Fibroblast of upper back skin (primary cell): Measurements from ENCODE around the gene B4GALT4.
A peak's percentile ranks its signal among the peaks of the same experiment; 100 is the strongest.

ENCODE experiments used
- DNase-seq: peaks from one replicate; pipeline ENCODE4 v3.0.0-alpha.2; 2013

The B4GALT4 gene

DNA sequence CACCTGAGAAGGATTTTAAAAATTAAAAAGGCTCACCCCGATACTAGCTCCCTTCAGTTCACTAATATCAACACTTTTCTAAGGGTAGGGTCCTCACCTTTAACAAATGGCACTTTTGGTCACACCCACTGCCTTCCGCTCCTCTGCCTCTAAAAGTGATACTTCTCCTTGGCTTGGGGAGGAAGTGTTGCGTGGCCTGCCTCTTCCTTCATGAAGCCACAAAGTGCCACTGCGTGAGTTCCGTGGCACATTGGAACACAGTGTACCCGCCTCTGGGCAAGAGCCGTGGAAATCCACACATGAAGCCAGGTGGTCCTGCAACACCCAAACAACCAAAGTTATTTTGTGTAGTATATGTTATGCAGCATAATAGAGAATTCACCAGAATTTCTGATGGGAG is 3.9 kb downstream of the B4GALT4 start:
- no peak for DNase-seq

DNA sequence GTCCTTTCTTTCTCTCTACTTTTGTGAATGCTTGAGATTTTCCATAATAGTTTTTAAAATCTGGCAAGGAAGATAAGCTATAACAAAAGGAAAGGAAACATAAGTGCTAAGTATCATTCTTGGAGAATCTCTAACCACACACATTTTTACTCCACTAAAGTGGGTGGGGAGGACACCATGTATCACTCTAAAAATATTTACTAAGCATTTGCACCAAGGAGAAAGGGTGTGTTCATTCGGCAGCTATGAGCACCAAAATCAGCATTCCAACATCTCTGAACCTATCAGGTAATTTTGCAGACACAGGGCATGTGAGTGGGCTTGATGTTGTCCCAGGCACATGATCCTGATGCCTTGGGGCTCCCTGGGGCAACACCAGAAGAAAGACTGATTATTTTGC is 5.5 kb downstream of the B4GALT4 start:
- DNase-seq: peak; percentile 77

DNA sequence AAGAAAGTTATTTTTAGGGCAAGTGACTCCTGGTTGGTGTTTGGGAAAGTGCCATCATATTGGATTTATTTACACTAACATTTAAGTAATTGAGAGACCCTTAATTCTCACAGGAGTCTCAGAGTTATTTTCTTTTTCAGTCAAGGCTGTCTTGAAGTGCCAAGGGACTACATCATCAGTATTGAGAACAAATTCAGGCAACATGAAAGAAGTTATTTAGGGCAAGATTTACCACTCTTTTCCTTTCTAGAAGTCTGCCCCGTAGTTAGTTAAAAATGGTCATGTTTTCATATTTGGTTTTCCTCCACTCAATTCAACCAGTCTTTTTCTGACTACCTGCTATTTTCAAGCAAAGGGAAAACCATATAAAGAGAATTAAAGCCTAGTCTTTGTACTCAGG is 6.1 kb downstream of the B4GALT4 start:
- DNase-seq: no peak

DNA sequence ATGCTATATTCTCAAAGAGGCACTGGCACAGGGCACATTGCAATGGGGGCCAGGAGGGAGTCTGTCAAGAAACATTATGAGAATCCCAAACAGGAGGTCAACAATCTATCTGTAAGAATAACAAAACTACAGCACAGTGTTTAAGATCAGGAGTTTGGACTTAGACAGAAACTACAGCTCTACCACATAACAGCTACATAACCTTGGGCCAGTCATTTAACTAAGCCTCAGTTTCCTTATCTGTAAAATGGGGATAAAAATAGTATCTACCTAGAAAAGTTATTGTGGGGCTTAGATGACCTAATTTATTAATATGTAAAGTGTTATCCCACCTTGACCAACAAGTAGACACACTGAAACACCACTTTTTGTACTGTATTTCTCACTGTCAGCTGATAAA is 9.9 kb downstream of the B4GALT4 start:
- no peak for DNase-seq

DNA sequence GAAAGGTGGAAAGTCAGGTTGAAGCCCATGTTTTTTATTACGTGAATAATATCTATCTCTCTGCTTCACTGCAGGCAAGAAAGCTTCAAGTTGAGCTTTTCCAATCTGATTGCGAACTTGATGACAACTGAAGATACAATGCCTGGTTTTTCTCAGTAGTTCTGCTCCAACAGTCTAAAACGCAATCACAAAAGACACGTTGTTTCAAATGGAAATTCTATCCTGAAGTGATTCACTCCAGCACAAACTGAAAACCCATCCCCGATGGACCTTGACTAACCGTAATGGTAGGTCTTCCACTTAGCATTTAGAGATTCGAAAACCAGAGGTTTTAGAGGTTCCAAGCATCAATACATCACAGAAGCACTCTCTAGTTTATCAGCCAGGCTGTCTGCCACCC is 10.6 kb downstream of the B4GALT4 start:
- DNase-seq: no peak

DNA sequence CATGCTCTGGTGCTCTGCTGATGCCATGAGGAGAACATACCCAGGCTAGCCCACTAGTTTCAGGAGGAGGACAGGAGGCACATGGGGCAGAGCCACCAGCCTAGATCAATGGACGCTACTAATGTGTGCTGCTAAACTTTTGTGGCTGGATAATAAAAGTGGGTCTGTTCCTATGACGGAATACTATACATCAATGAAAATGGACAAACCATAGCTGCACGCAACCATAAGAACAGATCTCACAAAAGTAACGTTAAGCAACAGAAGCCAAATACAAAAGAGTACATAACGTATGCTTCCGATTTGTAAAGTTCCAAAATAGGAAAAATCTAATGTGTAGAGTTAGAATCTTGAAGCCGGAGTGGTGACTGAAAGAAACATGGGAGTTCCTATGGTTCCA is 11.5 kb downstream of the B4GALT4 start:
- DNase-seq: no peak

DNA sequence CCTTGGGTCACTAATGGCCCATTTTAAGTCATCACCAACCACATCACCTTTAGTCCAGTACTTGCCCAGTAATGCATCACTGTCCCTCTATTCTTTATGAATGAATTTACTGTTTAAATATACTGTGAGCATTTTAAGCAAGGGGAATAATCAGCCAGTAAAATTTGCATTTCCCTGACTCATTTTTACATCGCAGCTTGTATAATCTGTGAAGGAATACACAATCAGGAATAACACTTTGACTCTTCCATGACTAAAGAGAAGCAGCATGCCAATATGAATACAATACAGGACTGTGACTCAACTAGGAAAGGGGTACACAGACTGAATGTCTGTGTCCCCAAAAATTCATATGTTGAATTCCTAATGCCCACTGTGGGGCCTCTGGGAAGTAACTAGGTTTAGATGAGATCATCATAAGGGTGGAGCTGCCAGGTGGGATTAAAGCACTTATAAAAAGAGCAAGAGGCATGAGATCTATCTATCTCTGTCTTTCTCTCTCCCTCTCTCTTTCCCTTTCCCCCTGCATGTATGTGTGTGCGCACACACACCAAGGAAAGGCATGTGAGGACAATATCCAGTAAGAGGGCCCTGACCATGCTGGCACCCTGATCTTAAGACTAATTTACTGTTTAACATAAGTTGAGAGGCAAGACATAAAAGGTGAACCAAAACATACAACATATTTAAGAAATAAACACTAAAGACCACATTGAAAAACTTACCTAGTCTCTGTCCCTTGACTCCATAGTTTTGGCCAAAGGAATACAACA is 12.1 kb downstream of the B4GALT4 start:
- no peak for DNase-seq

DNA sequence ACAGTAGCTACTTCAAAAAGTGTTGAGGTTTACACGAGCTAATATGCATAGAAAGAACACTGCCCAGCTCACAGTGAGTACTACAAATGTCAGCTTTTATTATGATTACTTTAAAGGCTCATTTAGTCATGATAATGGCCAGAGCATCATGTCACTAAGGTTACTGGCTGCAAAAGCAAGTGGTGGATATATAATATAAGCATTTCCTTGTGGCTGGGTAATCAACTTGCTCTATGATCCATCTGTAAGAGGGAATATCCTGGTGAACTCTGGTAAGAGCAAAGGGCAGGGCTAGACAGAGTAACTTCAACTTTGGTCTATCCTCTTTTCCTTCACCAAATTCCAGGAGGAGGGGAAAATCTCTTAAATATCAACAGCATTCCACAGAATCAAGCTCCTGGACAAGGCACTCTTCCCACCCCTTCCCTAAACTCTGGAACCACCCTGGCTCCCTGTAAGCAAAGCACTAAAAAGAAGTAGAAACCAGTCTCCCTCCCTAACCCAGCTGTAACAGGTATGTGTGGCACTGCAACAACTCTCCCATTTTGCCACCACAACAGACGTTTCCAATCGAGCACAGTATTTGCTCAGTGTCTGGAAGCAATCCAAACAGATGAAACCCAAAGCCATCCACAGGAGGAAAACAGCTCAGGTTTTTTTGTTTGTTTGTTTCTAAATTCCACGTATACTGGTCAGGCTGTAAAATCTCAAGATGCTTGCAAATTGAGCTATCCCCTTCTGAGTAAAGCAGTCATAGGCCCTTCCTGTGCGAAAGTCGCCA is 13.4 kb downstream of the B4GALT4 start:
- no peak for DNase-seq

DNA sequence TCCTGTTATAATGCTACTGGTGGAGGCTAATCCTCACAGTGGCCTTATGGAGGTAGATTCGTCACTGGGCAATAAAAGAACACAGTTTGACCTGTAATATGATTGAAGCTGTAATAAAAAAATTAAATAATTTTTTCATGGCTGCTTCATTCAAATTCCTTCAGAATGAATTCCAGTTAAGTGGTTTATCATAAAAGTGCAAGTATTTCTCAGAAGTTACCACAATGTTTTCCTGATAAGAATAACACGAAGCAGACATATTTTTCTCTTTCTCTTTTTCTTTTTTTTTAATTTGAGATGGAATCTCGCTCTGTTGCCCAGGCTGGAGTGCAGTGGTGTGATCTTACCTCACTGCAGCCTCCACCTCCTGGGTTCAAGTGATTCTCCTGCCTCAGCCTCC is 15.6 kb downstream of the B4GALT4 start:
- DNase-seq: no peak

DNA sequence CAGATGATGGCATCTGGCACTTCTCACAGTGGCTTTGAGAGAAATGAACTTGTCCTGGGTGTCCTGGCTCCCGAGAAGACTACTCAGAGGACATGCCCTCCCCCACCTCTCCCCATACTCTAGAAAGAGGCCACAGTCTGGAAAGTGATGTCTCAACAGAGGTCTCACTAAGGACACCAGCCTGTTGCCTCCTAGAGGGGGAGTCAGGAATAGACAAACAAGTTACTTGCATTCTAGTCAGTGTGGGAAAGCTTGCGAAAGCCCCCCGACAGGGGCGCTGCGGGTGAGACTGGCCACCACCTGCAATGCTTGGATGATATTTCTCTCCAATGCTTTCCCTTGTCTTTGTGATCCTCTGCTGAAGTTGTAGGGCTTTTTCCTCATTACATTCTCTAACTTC is 17.2 kb downstream of the B4GALT4 start:
- DNase-seq: no peak

DNA sequence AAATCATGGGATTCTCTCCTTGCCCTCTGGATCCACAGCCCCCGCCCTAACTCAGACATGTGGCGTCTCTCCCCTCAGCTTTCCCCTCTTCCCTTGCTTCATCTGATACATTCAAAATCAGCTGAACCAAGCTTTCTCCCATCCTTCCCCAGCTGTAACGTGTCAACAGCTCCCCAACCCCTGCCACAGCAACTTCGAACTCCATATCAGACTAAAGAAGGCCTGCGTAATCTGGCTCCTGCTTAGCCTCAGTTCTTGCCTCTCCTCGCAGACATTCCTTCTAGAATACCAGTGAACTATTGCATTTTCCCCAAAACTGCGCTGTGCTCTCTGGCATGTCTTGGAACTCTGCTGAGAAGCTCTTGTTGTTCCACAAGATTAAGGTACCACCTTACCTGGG is 18.3 kb downstream of the B4GALT4 start:
- no peak for DNase-seq

DNA sequence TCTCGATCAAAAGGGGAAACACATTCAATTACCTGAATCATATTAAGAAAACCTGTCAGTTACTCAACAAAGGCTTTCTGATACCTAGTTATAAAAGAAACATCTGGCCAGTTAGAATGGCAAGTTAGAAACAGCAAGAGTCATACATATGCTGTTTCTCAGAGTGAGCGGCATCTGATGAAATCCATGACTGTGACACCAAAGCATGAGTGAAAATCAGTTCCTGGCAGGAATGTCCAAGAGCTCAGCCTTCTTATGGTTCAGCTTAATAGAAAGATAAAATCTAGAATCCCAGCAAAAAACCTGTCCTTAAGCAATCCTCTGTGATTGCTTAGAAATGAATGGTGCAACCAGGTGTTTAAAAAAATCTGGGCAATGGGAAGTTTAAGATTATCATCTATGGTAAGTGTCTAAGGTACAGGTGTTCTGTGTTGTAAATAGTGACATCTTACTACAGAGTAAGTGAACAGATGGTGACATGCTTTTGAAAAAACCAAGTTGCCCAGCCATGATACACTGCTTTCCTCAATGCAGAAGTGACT is 18.8 kb downstream of the B4GALT4 start:
- DNase-seq: peak; percentile 36

DNA sequence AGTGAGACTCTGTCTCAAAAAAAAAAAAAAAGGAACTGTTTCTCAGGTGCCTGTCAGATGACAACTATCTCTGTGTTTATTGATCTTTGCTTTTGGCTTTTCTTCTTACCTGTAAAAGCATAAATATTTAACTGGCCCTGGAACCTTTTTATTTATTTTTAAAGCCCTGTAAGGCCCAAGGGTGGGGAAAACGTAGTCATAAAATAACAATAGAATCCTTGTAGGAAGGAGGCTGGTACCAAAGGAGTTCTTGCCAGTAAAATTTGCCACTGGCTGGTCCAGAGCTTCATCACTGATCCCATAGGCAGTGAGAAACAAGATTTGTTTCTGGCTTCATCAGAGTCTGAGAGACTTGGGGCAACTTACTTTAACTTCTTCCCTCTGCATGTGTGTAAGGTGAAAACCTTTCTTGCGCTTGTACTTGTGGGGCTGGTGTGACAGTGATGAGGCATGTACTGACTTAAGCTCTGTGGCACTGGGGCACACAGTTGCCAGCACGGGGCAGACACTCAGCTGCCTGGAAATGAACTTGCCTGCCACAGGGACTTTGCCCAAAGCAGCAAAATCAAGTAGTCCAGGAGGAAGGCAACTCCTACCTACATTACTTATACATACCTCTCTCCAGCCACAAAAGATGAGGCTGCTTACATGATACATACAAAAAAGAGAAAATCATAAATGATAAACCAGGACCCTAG is 19.6 kb downstream of the B4GALT4 start:
- DNase-seq: no peak

DNA sequence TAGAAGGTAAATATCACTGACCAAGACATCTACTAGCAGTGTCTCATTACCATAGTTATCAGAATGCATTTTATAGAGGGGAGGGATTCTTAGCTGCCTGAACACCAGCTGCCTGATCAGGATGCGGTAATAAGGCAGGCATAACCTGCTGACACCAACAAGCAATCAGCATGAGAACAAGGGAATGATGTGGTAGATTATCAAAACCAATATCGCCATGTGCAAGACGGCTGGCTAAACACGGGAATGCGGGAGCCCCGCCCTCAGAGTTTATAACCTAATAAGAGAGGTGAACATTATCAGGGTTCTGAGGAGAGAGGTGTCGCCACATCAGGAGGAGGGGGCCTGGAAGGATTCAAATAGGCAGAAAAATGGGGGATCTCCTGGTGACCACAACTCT is 20.5 kb downstream of the B4GALT4 start:
- no peak for DNase-seq

DNA sequence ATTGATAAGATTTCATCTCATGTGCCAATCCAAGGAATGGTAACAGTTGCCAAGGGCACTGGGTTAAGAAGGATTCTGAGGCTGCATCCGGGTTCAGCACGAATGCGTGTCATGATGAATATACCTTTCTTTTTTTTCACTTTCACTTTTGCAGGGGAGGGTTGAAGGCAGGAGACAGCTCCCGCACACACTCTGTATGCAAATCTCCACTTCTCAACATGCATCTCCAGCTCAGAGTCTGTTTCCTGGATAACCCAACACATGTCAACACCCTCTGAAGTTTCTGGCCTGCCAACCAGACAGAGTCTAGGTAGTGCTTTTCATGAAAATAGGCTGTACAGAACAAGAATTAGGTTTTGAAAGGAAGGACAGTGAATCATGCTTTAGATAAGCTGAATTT is 21.6 kb downstream of the B4GALT4 start:
- DNase-seq: no peak

DNA sequence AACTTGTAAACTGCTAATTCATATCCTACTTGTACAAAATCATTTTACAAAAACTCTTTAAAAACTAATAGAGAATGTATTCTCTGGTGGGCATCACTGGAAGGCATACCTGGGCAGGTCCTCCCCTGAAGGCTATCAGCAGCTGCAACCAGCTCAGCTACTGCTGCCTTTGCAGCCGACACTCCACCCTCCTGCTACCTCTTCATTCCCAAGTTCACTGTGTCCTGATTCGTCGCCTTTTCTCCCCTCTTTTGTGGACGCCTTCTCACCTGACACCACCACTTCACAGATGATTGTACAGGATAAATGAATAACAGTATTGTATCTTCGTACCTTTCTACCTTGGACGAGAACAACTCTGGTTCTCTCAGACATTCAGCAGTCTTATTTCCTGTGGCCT is 28.9 kb downstream of the B4GALT4 start:
- no peak for DNase-seq

DNA sequence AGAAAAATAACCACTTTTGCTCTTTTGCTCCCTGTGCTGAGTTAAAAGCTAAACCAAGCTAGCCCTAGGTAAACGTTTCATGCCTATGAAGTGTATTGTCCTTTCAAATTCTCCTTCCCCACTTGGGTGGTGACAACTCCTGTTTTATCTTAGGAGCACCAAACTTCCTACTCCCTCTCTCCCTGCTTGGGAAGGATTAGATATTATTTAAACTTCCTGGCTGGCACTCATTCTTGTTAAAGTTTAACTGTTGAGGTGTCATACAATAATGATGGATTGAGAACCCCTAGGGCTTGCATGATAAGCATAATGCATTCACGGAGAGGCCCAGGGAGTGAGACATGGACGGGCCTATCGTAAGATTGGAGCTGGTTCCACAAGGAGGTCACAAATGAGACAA is 29.5 kb downstream of the B4GALT4 start:
- DNase-seq: no peak

DNA sequence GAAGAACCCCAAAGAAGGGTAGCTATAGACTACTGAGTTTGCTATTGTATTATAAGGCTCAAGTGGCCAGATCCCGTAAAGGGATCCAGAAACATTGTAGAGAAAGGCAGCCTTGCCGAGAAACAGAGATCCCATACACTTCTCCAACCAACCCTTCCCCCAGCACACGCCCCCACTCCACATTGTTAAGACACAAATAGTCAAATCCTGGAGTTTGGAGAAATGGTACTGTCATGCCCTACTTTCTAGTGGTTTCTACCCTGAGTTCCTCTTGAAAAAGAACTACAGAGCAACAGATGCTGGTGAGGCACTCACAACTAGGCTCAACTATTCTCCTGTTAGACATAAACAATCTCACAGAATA is 33.2 kb downstream of the B4GALT4 start:
- DNase-seq: no peak

DNA sequence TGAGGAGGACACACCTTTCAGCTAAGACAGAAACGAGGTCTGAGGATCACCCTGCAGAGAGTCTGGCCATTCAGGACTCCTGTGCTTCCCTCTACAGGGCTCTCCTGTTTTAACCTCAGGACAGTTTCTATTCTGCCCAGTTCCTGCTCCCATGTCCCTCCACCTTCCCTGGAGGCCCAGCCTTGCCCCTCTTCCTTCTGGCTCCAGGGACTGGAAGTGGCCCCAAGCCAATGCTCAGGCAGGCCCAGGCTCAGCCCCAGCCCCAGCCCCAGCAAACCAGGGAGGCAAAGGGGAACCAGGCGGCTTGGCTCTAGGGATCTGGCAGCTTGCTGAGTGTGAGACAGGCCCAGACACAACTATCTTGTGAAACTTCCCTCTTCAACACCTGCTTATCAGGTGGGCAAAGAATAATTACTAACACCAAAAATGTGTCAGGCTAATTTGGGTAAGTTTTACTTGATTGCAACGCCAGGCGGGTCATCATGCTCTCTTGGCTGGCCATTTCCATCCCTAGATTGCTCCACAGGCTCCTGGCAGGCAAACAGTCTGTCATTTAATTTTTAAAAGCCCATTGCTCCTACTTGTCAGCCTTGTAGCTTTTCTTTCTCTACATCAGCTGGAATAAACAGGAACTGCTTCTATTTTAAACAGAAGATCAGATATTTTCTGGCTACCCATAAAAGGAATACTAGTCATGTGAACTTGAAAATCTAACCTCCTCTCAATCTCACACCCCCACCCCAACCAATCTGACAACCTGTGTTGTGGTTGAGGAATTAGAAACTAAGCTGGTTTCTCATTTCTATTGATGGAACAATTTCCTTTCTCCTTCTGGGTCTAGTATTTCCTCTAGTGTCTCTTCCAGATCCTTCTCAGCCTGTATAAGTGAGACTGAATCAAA is 33.8 kb downstream of the B4GALT4 start:
- no peak for DNase-seq

DNA sequence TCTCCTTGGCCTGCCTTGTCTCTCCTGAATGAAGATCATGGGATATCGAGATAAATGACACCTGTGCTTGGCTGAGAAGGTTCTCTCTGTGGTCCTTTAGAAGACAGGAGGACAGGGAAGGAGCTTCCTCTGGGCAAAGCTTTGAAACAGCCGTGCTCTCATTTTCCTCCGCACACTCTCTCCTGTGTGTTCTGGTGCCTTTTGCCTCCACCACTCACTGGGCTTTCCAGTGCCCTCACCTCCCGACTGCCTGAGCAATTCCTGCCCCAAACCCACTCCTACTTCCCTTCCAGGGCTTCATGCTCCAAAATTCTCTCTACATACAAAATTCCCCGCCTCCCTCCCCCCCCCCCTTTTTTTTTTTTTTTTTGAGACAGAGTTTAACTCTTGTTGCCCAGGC is 35.0 kb downstream of the B4GALT4 start:
- no peak for DNase-seq

DNA sequence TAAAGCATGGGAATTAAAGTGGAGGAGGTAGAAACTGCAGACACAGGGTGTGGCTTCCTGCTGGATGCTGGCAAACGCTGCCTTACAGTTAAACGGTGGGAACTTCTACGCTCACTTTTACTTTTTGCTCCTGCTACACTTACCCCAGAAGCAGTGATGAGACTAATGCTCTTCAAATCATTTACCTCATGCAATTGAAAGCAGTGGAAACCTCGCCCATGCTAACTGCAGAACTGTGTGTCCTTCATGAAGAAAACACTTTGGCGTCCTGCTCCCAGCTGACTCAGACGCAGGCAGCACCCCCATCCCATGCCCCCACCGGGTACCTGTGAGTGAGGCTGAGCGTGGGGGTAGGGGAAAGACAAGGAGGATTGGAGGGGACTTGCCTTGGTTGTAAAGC is 35.5 kb downstream of the B4GALT4 start:
- no peak for DNase-seq

DNA sequence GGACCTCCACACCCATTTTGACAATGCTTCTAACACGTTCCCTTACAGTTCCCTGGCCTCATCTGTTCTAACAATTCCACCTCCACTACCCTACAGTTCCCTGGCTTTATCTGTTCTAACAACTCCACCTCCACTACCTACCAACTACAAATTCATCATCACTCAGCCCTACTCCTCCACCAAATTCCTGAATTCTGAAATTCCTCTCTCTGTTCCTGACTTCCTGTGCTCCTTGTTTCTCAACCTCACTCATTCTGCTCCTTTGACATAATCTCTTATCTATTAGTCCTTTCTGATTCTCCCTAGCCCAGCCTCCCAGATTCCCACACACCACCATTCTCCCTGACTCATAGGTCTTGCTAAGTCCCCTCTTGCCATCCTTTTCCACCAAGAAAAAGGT is 44.8 kb downstream of the B4GALT4 start:
- DNase-seq: peak; percentile 36

DNA sequence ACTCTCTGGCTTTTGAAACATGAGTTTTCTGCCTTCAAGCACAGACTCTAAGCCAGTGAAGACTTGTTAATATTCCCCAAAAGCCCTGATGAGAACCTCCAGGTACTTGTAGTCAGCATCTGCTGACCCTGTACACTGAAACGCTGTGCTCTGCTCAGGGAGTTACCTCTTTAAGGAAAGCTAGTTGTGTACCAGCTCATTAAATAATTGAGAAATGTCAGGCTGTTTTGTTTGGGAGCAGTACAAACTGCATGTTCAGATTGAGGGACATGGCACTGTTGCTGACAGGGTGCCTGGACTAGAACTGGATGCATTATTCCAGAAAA is 45.6 kb downstream of the B4GALT4 start:
- DNase-seq: no peak
